ENCODE data around the gene ACTA2.

The ACTA2 gene

GRCh38 chr10:88952647-88953111 lies at the start of gene ACTA2:
Gene ACTA2, minus strand, starts transcription at chr10:88952773. Its CDS starts 3,843 bp downstream, at chr10:88948930.
- no peaks in the 10 kb centered on the region for H4K20me1 ChIP-seq (ENCODE audit: insufficient read depth, low read length)
- H3K4me2 ChIP-seq (ENCODE audit: low read depth, low read length) = no peak within 1 kb of the TSS
- peaks cover 92% of the 10 kb centered on the region for H3K27me3 ChIP-seq (replicated peaks; ENCODE audit: insufficient read depth, low read length)
- no peaks in the 10 kb centered on the region for H3K9me3 ChIP-seq (replicated peaks; ENCODE audit: insufficient read depth, low read length)
- no peak for DNase-seq
- no peaks in the 10 kb centered on the region for H3K36me3 ChIP-seq (replicated peaks; ENCODE audit: insufficient read depth, low read length)
- no peak within 1 kb of the TSS for H3K4me3 ChIP-seq (ENCODE audit: low read length)
- no peak within 1 kb of the TSS for H2AFZ ChIP-seq (ENCODE audit: low read length)
- no peaks in the 10 kb centered on the region for H3K79me2 ChIP-seq (ENCODE audit: low read length)
- H3K9me2 ChIP-seq (replicated peaks; ENCODE audit: insufficient read depth, low read length) = no peaks in the 10 kb centered on the region
- no peaks in the 10 kb centered on the region for H3F3A ChIP-seq (ENCODE audit: insufficient read depth, low read length)
- no peaks in the 10 kb centered on the region for H3K4me1 ChIP-seq (ENCODE audit: low read length)
- no peak within 1 kb of the TSS for H3K9ac ChIP-seq (ENCODE audit: low read length)
- TF ChIP-seq, protein P1, sequence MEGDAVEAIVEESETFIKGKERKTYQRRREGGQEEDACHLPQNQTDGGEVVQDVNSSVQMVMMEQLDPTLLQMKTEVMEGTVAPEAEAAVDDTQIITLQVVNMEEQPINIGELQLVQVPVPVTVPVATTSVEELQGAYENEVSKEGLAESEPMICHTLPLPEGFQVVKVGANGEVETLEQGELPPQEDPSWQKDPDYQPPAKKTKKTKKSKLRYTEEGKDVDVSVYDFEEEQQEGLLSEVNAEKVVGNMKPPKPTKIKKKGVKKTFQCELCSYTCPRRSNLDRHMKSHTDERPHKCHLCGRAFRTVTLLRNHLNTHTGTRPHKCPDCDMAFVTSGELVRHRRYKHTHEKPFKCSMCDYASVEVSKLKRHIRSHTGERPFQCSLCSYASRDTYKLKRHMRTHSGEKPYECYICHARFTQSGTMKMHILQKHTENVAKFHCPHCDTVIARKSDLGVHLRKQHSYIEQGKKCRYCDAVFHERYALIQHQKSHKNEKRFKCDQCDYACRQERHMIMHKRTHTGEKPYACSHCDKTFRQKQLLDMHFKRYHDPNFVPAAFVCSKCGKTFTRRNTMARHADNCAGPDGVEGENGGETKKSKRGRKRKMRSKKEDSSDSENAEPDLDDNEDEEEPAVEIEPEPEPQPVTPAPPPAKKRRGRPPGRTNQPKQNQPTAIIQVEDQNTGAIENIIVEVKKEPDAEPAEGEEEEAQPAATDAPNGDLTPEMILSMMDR (IDR thresholded peaks at IDR 0.05; ENCODE audit: low read length) = no peak
- TF ChIP-seq EZH2 (optimal IDR thresholded peaks at IDR 0.05; ENCODE audit: low read depth, low read length) (no peak), EZH2phosphoT487 (IDR thresholded peaks at IDR 0.05; ENCODE audit: low read length) (no peak)
- no peak within 1 kb of the TSS for H3K27ac ChIP-seq (ENCODE audit: low read length)

DNA sequence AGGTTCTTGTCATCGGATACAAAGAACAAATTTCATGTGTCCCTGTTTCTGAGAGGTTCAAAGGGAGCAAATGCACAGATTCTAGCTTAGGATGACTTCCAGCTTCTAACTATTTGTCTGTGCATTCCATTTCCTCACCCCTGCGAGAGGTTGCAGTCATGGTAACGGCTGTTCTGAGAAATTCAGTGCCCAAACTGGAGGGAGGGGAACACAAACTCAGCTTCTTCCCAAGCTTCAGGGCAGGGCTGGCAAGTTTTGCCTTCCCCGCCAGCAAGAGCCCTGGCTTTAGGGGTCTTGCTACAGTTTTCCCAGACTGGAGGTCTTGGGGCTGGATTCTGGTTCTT lies 49.1 kb upstream of the ACTA2 start:
- no peak for DNase-seq
- TF ChIP-seq EZH2phosphoT487 (IDR thresholded peaks at IDR 0.05; ENCODE audit: low read length) = no peak
- TF ChIP-seq EZH2 (optimal IDR thresholded peaks at IDR 0.05; ENCODE audit: low read depth, low read length) = no peak
- TF ChIP-seq, protein P1 (IDR thresholded peaks at IDR 0.05; ENCODE audit: low read length) = no peak
- Histone ChIP-seq H3K4me2 (ENCODE audit: low read depth, low read length) (no peak overlapping the region), H3K9ac (ENCODE audit: low read length) (no peak overlapping the region), H2AFZ (ENCODE audit: low read length) (no peak overlapping the region), H3K36me3 (replicated peaks; ENCODE audit: insufficient read depth, low read length) (no peaks in the 10 kb centered on the region), H3K4me1 (ENCODE audit: low read length) (peaks cover 9% of the 10 kb centered on the region), H3K27me3 (replicated peaks; ENCODE audit: insufficient read depth, low read length) (no peaks in the 10 kb centered on the region), H3F3A (ENCODE audit: insufficient read depth, low read length) (peaks cover 8% of the 10 kb centered on the region; the same call in 1 of the 2 replicates), H3K9me2 (replicated peaks; ENCODE audit: insufficient read depth, low read length) (no peaks in the 10 kb centered on the region), H4K20me1 (ENCODE audit: insufficient read depth, low read length) (no peaks in the 10 kb centered on the region), H3K27ac (ENCODE audit: low read length) (no peak overlapping the region), H3K4me3 (ENCODE audit: low read length) (no peak overlapping the region), H3K9me3 (replicated peaks; ENCODE audit: insufficient read depth, low read length) (no peaks in the 10 kb centered on the region), H3K79me2 (ENCODE audit: low read length) (no peaks in the 10 kb centered on the region)

GRCh38 chr10:89001024-89001728 lies 48.6 kb upstream of the ACTA2 start:
- Histone ChIP-seq H3K4me1 (ENCODE audit: low read length) (peaks cover 9% of the 10 kb centered on the region), H3K36me3 (replicated peaks; ENCODE audit: insufficient read depth, low read length) (no peaks in the 10 kb centered on the region), H3K79me2 (ENCODE audit: low read length) (no peaks in the 10 kb centered on the region), H3F3A (ENCODE audit: insufficient read depth, low read length) (peaks cover 8% of the 10 kb centered on the region; the same call in 1 of the 2 replicates), H3K27ac (ENCODE audit: low read length) (no peak overlapping the region), H3K4me2 (ENCODE audit: low read depth, low read length) (no peak overlapping the region), H2AFZ (ENCODE audit: low read length) (no peak overlapping the region), H3K27me3 (replicated peaks; ENCODE audit: insufficient read depth, low read length) (no peaks in the 10 kb centered on the region), H3K9me3 (replicated peaks; ENCODE audit: insufficient read depth, low read length) (no peaks in the 10 kb centered on the region), H3K4me3 (ENCODE audit: low read length) (no peak overlapping the region), H4K20me1 (ENCODE audit: insufficient read depth, low read length) (no peaks in the 10 kb centered on the region), H3K9me2 (replicated peaks; ENCODE audit: insufficient read depth, low read length) (no peaks in the 10 kb centered on the region), H3K9ac (ENCODE audit: low read length) (no peak overlapping the region)
- no peak for TF ChIP-seq EZH2phosphoT487 (IDR thresholded peaks at IDR 0.05; ENCODE audit: low read length)
- TF ChIP-seq EZH2 (optimal IDR thresholded peaks at IDR 0.05; ENCODE audit: low read depth, low read length) = no peak
- TF ChIP-seq, protein P1 (IDR thresholded peaks at IDR 0.05; ENCODE audit: low read length) = no peak
- DNase-seq = no peak

Data from MM.1S (cell line).